SK-N-SH (cell line): ENCODE results near the gene MARCHF11. TPM values are rescaled to one million over a fixed set of nuclear protein-coding genes. Genes with fewer than 3 reads are reported as not detected.

Experiments
- CTCF ChIA-PET: fragments of 300-600, 350-600 bp; formaldehyde crosslinking; extraction: SDS; loops from one replicate; lab custom pipeline; 2021; lab: Yijun Ruan, JAX
- POLR2A ChIA-PET: fragments of 350-600 bp; sonication (Branson Sonifier 250); formaldehyde crosslinking; extraction: SDS; loops from one replicate; lab custom pipeline; 2020; ENCODE audit warnings: antibody characterized with exemption, inconsistent platforms; lab: Yijun Ruan, JAX
- DNase-seq: peaks from one replicate; pipeline ENCODE4 v3.0.0; 2012
- H2AFZ ChIP-seq: fragments of 200-600 bp; sonication (generic); 2 replicates; pipeline ENCODE4 v1.8.1; 2016; ENCODE audit warnings: antibody characterized with exemption, mild to moderate bottlenecking, low read depth
- H3F3A ChIP-seq: fragments of 200-600 bp; sonication (generic); replicated peaks from 2 replicates; pipeline ENCODE3; 2016; ENCODE audit warnings: antibody characterized with exemption, mild to moderate bottlenecking; ENCODE audit not compliant: insufficient read depth
- H3K27ac ChIP-seq, 2 experiments: fragments of 200-500 bp in 1 of 2; fragments of 200-600 bp in 1 of 2; sonication (Bioruptor generic) in 1 of 2; sonication (generic), shearing (Covaris generic) in 1 of 2; 2 replicates each; pipeline versions ENCODE4 v1.5.1 to v1.6.1; 2014 to 2016; ENCODE audit warnings: low read depth in 2 of 2, inconsistent platforms in 1 of 2, low read length in 1 of 2, mild to moderate bottlenecking in 1 of 2, mixed read lengths in 1 of 2
- H3K27me3 ChIP-seq: fragments of 200-600 bp; sonication (generic), shearing (Covaris generic); 2 replicates; pipeline ENCODE4 v1.6.1; 2016; ENCODE audit warnings: mixed run types; ENCODE audit not compliant: insufficient read depth
- H3K36me3 ChIP-seq, 2 experiments: fragments of 200-500 bp in 1 of 2; fragments of 200-600 bp in 1 of 2; sonication (Bioruptor generic) in 1 of 2; sonication (generic) in 1 of 2; replicated peaks in 1 of 2; 2 replicates each; pipeline versions ENCODE3 to v1.5.1; 2014 to 2016; ENCODE audit warnings: low read length in 1 of 2, mild to moderate bottlenecking in 1 of 2; ENCODE audit not compliant: insufficient read depth in 2 of 2, control insufficient read depth in 1 of 2
- H3K4me1 ChIP-seq, 2 experiments: fragments of 200-500 bp in 1 of 2; fragments of 200-600 bp in 1 of 2; sonication (Bioruptor generic) in 1 of 2; sonication (generic), shearing (Covaris generic) in 1 of 2; 2 replicates each; pipeline versions ENCODE4 v1.5.1 to v1.6.1; 2014 to 2016; ENCODE audit warnings: low read depth in 1 of 2, low read length in 1 of 2, mixed run types in 1 of 2; ENCODE audit not compliant: insufficient read depth in 2 of 2, control insufficient read depth in 1 of 2
- H3K4me2 ChIP-seq: fragments of 200-600 bp; sonication (generic), shearing (Covaris generic); 2 replicates; pipeline ENCODE4 v1.6.1; 2017; ENCODE audit warnings: mixed run types
- H3K4me3 ChIP-seq, 2 experiments: fragments of 200-500 bp in 1 of 2; fragments of 200-600 bp in 1 of 2; sonication (Bioruptor generic) in 1 of 2; sonication (generic), shearing (Covaris generic) in 1 of 2; 2 replicates each; pipeline versions ENCODE4 v1.5.1 to v1.8.1; 2014 to 2016; ENCODE audit warnings: low read depth in 2 of 2, inconsistent platforms in 1 of 2, low read length in 1 of 2, mild to moderate bottlenecking in 1 of 2, mixed read lengths in 1 of 2, moderate library complexity in 1 of 2
- H3K79me2 ChIP-seq: fragments of 200-600 bp; sonication (generic); 2 replicates; pipeline ENCODE4 v1.8.1; 2017; ENCODE audit warnings: mild to moderate bottlenecking; ENCODE audit not compliant: insufficient read depth
- H3K9ac ChIP-seq: fragments of 200-600 bp; sonication (generic); 2 replicates; pipeline ENCODE4 v1.6.1; 2017; ENCODE audit warnings: mixed run types
- H3K9me2 ChIP-seq: fragments of 200-600 bp; sonication (generic); 2 replicates; pipeline ENCODE4 v1.6.1; 2017; ENCODE audit warnings: mixed run types
- H3K9me3 ChIP-seq: fragments of 200-600 bp; sonication (generic); 2 replicates; pipeline ENCODE4 v1.6.1; 2017; ENCODE audit warnings: mixed run types, mild to moderate bottlenecking, moderate library complexity
- H4K20me1 ChIP-seq: fragments of 200-600 bp; sonication (generic); 2 replicates; pipeline ENCODE4 v1.6.1; 2017; ENCODE audit warnings: mild to moderate bottlenecking, mixed run types; ENCODE audit not compliant: insufficient read depth
- ELF1 ChIP-seq: IDR thresholded peaks from 2 replicates; pipeline ENCODE4 v1.4.0; 2012
- EP300 ChIP-seq, 2 experiments: IDR thresholded peaks; 2 replicates each; pipeline versions ENCODE4 v1.4.0 to v1.6.1; 2012; ENCODE audit warnings: borderline replicate concordance in 1 of 2, low read depth in 1 of 2, low read length in 1 of 2
- FOSL2 ChIP-seq: IDR thresholded peaks from 2 replicates; pipeline ENCODE4 v1.4.0; 2012; ENCODE audit warnings: low read depth, mild to moderate bottlenecking, moderate library complexity, borderline replicate concordance
- IRF3 ChIP-seq: fragments of 150-350 bp; IDR thresholded peaks from 2 replicates; pipeline ENCODE4 v1.6.1; 2016; ENCODE audit warnings: mild to moderate bottlenecking, low read depth, low read length
- JUND ChIP-seq: IDR thresholded peaks from 2 replicates; pipeline ENCODE4 v1.4.0; 2012
- MAX ChIP-seq: IDR thresholded peaks from 2 replicates; pipeline ENCODE4 v1.4.0; 2012; ENCODE audit warnings: low read depth
- MEF2A ChIP-seq: IDR thresholded peaks from 2 replicates; pipeline ENCODE4 v1.4.0; 2012; ENCODE audit warnings: low read depth, borderline replicate concordance
- NRF1 ChIP-seq: IDR thresholded peaks from 2 replicates; pipeline ENCODE4 v1.6.1; 2012; ENCODE audit warnings: low read depth, mild to moderate bottlenecking, low read length
- POLR2AphosphoS5 ChIP-seq: IDR thresholded peaks from 2 replicates; pipeline ENCODE4 v1.6.1; 2012; ENCODE audit warnings: low read depth, low read length
- RAD21 ChIP-seq: IDR thresholded peaks from 2 replicates; pipeline ENCODE4 v1.6.1; 2012; ENCODE audit warnings: mild to moderate bottlenecking, low read length
- RXRA ChIP-seq: IDR thresholded peaks from 2 replicates; pipeline ENCODE4 v1.4.0; 2012; ENCODE audit warnings: low read depth, mild to moderate bottlenecking, borderline replicate concordance
- SIN3A ChIP-seq: IDR thresholded peaks from 2 replicates; pipeline ENCODE4 v1.6.1; 2012; ENCODE audit warnings: low read depth, mild to moderate bottlenecking, low read length, moderate library complexity, borderline replicate concordance
- SMC3 ChIP-seq: IDR thresholded peaks from 2 replicates; pipeline ENCODE4 v1.6.1; 2012; ENCODE audit warnings: low read depth, low read length, improper control_type of control experiment
- TAF1 ChIP-seq: IDR thresholded peaks from 2 replicates; pipeline ENCODE4 v1.6.1; 2012; ENCODE audit warnings: low read depth, mild to moderate bottlenecking, low read length, moderate library complexity, borderline replicate concordance
- TCF12 ChIP-seq: IDR thresholded peaks from 2 replicates; pipeline ENCODE4 v1.4.0; 2012
- TEAD4 ChIP-seq: IDR thresholded peaks from 2 replicates; pipeline ENCODE4 v1.4.0; 2012; ENCODE audit warnings: mild to moderate bottlenecking, borderline replicate concordance; ENCODE audit not compliant: insufficient read depth
- YY1 ChIP-seq: IDR thresholded peaks from 2 replicates; pipeline ENCODE4 v1.4.0; 2012; ENCODE audit warnings: low read depth, mild to moderate bottlenecking
- ZBTB33 ChIP-seq: IDR thresholded peaks from 2 replicates; pipeline ENCODE4 v1.4.0; 2012; ENCODE audit warnings: low read depth, borderline replicate concordance
- WGBS: methylation state at CpG from one replicate; pipeline ENCODE4 v1.1.6; 2017; ENCODE audit warnings: low lambda C conversion rate; 5-methylcytosine and 5-hydroxymethylcytosine counted together
- polyA plus RNA-seq, 3 experiments: library from polyadenylated mRNA; depleted of rRNA; stranded (reverse); fragments of >200 nt; gene quantifications; 2 replicates each; pipeline ENCODE4 v1.2.3, GENCODE V29; 2012

The MARCHF11 gene
- 1.7 and 7.6 TPM in 2 replicates for polyA plus RNA-seq (2012; rRNA removed)
- 6.2 and 10.8 TPM in 2 replicates for polyA plus RNA-seq (2012; cell fraction: cytosol; rRNA removed)
- polyA plus RNA-seq (2012; cell fraction: nucleus; rRNA removed) = 5.6 and 9.5 TPM in 2 replicates

GRCh38 chr5:16179511-16179935, at the start of gene MARCHF11:
Gene MARCHF11, minus strand, starts transcription at chr5:16179791. Its CDS starts 216 bp downstream, at chr5:16179575.
- peak within 1 kb of the TSS; percentile 48 to 56; a peak in 3 of 4 replicates for H3K4me3 ChIP-seq
- peak; percentile 92 for DNase-seq

GRCh38 chr5:16225927-16226326, 46.3 kb upstream of the MARCHF11 start:
- Histone ChIP-seq H3K27ac (no peak overlapping the region), H2AFZ (no peak overlapping the region), H3K9ac (no peak overlapping the region), H3K9me2 (no peaks in the 10 kb centered on the region), H3K4me2 (no peak overlapping the region), H3F3A (no peaks in the 10 kb centered on the region), H3K79me2 (no peaks in the 10 kb centered on the region), H3K27me3 (no peaks in the 10 kb centered on the region), H3K9me3 (no peaks in the 10 kb centered on the region), H3K4me1 (peaks cover 0 to 2% of the 10 kb centered on the region in 2 experiments; a peak in 1 of 4 replicates), H4K20me1 (no peaks in the 10 kb centered on the region), H3K36me3 (no peaks in the 10 kb centered on the region), H3K4me3 (no peak overlapping the region)
- POLR2A ChIA-PET = no interaction called here
- 40% methylated on average over 5 of the region's 5 CpGs for WGBS
- no peak for DNase-seq
- CTCF ChIA-PET = no interaction called here
- no peak for TF ChIP-seq NRF1
- TF ChIP-seq ZBTB33 = no peak
- no peak for TF ChIP-seq TAF1
- TF ChIP-seq JUND = no peak
- no peak for TF ChIP-seq POLR2AphosphoS5
- TF ChIP-seq FOSL2 = no peak
- TF ChIP-seq YY1 = no peak
- TF ChIP-seq RXRA = no peak
- TF ChIP-seq IRF3 = no peak
- TF ChIP-seq MAX = no peak

More at GRCh38 chr5:16179511-16179935, at the start of gene MARCHF11:
- H3K4me1 ChIP-seq = peaks cover 0 to 19% of the 10 kb centered on the region in 2 experiments; a peak in 2 of 4 replicates
- H3K27ac ChIP-seq = peak within 1 kb of the TSS in 1 of 2 experiments; percentile 96; a peak in 2 of 4 replicates
- no peaks in the 10 kb centered on the region for H4K20me1 ChIP-seq
- peak within 1 kb of the TSS; percentile 66; the same call in 1 of the 2 replicates for H3K4me2 ChIP-seq
- H3K79me2 ChIP-seq = no peaks in the 10 kb centered on the region
- peaks cover 6% of the 10 kb centered on the region; the same call in 1 of the 2 replicates for H3K27me3 ChIP-seq
- no peak for TF ChIP-seq ELF1
- no peak for TF ChIP-seq RXRA
- TF ChIP-seq TCF12 = no peak
- no peak for TF ChIP-seq MEF2A
- no peak for TF ChIP-seq SMC3
- TF ChIP-seq IRF3 = no peak
- TF ChIP-seq YY1 = no peak
- TF ChIP-seq RAD21 = no peak
- no peak for TF ChIP-seq ZBTB33
- TF ChIP-seq TEAD4 = no peak
- no peak for TF ChIP-seq EP300 (IDR thresholded peaks at IDR 0.05; ENCODE audit: borderline replicate concordance in 1 of 2, low read depth in 1 of 2, low read length in 1 of 2)
- no peak for TF ChIP-seq SIN3A
- TF ChIP-seq JUND = no peak
- TF ChIP-seq, all 33 proteins: peak for 0
- Histone ChIP-seq H3K9me3 (no peaks in the 10 kb centered on the region), H2AFZ (no peak within 1 kb of the TSS), H3K36me3 (peaks cover 0 to 15% of the 10 kb centered on the region in 2 experiments), H3K9me2 (no peaks in the 10 kb centered on the region), H3K9ac (no peak within 1 kb of the TSS), H3F3A (no peaks in the 10 kb centered on the region)
- POLR2A ChIA-PET = interaction anchor here (0.9 to 2.6 kb wide), 5 partner anchors 28 to 279 kb away, joined by 3 to 10 read pairs (median 5); no protein-coding TSS in a partner anchor
- 24% methylated on average over 23 of the region's 59 CpGs for WGBS
- CTCF ChIA-PET = interaction anchor here (5.2 to 10.6 kb wide), 2 partner anchors 18 to 276 kb away, joined by 37 to 96 read pairs; no protein-coding TSS in a partner anchor
